GM18507 (cell line): ENCODE measurements around the gene SURF4.
"Not testable (repeated sequence)": the region's sequence is repeated elsewhere in the genome, so short reads cannot be mapped to it uniquely, and the experiment has no call there.

ENCODE experiments used
- DNase-seq: peaks from one replicate; pipeline ENCODE4 v3.0.0; 2011; ENCODE audit warnings: low read depth; ENCODE audit not compliant: insufficient read length; ENCODE audit errors: extremely low spot score
- FAIRE-seq: peaks from 2 replicates; lab custom pipeline; 2011; peaks lifted over from hg19 to GRCh38; lab: Jason Lieb, UNC

Gene SURF4

DNA sequence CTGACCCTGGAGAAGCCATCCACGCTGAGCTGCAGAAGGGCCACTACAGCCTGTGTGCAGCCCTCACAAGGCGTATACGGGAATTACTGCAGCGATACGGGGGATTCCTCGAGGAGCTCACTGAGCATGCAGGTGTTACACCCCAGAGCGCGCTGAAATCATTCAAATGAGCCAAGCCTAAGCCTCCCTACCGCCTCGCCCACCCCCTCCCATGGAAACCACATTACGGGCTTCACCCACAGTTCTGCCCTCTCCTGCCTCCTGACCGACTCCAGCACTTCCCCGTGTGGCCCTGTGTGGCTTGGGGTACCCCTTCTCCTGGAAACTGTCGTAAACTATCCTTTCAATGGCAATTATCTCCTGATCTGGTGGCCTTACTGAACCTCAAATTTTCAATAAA is 53.2 kb downstream of the SURF4 start:
- DNase-seq (no peak), FAIRE-seq (no peak)

DNA sequence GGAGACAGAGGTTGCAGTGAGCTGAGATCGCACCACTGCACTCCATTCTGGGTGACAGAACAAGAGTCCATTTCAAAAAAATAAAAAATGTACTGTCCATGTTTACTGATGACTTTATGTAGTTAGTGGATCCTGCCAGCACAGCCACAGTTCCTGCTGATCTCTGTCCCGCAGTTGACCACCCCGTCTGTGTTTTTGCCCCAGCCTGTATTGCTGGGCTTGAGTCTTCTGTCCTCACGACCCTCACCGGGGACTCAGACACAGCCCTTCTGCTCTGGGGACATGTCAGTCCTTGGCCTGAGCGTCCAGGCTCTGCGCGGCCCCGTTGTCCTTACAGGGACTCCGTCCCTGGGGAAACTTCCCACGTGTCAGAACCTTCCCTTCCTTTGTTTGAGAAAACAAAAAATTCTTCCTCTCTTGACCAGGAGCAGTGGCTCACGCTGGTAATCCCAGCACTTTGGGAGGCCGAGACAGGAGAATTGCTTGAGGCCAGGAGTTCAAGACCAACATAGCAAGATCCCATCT is 54.4 kb downstream of the SURF4 start:
- FAIRE-seq (no peak), DNase-seq (no peak)

- FAIRE-seq = no peak
- DNase-seq = no peak
Measured at GRCh38 chr9:133320421-133320881, 55.4 kb downstream of the SURF4 start.

- DNase-seq, FAIRE-seq: not testable (repeated sequence)
Measured at GRCh38 chr9:133317551-133317950, 58.3 kb downstream of the SURF4 start.

GRCh38 chr9:133315997-133316396 is 59.9 kb downstream of the SURF4 start:
- no peak for FAIRE-seq

More at GRCh38 chr9:133315997-133316396, 59.9 kb downstream of the SURF4 start:
- DNase-seq = no peak
